Activated T-cell treated with anti-CD3 and anti-CD28 coated beads for 1 hour (primary cell): Measurements from ENCODE around the gene MIS12.

Experiments
- DNase-seq: peaks from one replicate; pipeline ENCODE4 v3.0.0-alpha.2; 2020; ENCODE audit warnings: low read depth

The MIS12 gene

GRCh38 chr17:5535436-5535835, 49.1 kb downstream of the MIS12 start:
- no peak for DNase-seq

- DNase-seq, result no peak
These were observed 50.7 kb downstream of the MIS12 start for GRCh38 chr17:5536866-5537650.

- DNase-seq, result no peak
These were observed 52.9 kb downstream of the MIS12 start for GRCh38 chr17:5539286-5539685.

- DNase-seq, result no peak
These were observed 54.0 kb downstream of the MIS12 start for GRCh38 chr17:5540321-5540720.
